GM21423 (cell line): ENCODE results near the gene ELF3.
"Not testable (repeated sequence)": the region's sequence is repeated elsewhere in the genome, so short reads cannot be mapped to it uniquely, and the experiment has no call there.

Source experiments
- ATAC-seq: cut with Tn5 transposase; IDR thresholded peaks from one replicate; pipeline ENCODE4 v1.9.1; 2021; ENCODE audit warnings: mild to moderate bottlenecking, moderate library complexity; ENCODE audit not compliant: unreplicated experiment

Gene ELF3

GRCh38 chr1:202064889-202065312, 54.5 kb downstream of the ELF3 start:
- not testable (repeated sequence) for ATAC-seq
